ENCODE data around the gene AQP11.
"Not testable (repeated sequence)": the region's sequence is repeated elsewhere in the genome, so short reads cannot be mapped to it uniquely, and the experiment has no call there.

Gene AQP11

GRCh38 chr11:77589521-77590193 lies at the start of gene AQP11:
AQP11 (plus strand) TSS chr11:77589953; CDS start chr11:77589993, 40 bp downstream.
- peak; percentile 81 for DNase-seq

GRCh38 chr11:77542296-77542695 lies 47.5 kb upstream of the AQP11 start:
- no peak for DNase-seq

- no peak for DNase-seq
These were observed 42.5 kb upstream of the AQP11 start for GRCh38 chr11:77547047-77547836.

- DNase-seq: no peak
These were observed 41.7 kb upstream of the AQP11 start for GRCh38 chr11:77547863-77548551.

DNA sequence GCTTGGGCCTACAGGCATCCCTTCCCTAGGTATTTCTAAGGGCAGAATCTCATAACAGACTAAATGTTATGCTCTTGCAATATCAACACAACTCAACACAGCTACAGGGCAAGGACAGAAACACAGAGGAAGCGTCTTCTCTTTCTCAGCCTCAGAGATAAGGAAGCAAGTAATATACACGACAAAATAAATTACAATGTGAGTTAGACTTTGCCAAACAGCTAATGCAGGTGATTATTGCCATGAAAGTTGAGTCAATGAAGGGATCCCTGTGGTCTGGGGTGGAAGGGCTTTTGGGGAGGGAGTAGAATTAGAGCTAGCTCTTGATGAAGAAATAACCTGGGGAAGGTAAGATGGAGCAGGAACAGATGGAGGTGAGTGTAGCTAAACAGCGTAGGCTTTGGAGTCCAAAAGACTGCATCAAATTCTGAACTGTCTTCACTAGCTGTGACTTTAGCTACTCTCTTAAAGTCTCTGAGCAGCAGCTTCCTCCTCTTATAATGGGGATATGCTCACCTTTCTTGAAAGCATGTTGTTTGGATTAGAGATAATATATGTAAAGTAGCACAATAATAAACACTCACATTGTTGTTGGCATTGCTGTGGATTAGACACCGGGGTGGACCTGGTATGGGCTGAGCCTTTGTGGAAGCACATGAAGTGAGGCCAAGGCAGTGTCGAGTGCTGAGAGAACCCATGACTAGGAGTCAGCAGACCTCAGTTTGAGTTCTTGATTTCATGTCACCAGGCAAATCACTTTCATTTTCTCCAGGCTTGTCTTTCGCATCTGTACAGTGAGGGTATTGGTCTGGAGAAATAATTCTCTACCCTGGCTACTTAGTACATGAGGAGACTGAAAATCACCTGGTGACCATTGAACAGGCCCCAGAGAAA lies 41.0 kb upstream of the AQP11 start:
- DNase-seq: no peak

DNA sequence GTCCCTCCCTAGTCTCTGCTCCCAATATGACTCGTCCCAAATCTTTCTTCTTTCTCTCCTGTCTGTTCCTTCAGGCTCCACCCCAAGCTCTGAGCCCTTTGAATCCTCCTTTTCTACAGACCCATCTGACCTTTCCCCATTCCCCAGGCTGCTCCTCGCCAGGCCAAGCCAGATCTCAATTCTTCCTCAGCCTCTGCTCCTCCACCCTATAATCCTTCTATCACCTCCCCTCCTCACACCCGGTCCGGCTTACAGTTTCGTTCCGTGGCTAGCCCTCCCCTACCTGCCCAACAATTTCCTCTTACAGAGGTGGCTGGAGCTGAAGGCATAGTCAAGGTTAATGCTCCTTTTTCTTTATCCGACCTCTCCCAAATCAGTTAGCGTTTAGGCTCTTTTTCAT lies 38.3 kb upstream of the AQP11 start:
- not testable (repeated sequence) for DNase-seq

DNA sequence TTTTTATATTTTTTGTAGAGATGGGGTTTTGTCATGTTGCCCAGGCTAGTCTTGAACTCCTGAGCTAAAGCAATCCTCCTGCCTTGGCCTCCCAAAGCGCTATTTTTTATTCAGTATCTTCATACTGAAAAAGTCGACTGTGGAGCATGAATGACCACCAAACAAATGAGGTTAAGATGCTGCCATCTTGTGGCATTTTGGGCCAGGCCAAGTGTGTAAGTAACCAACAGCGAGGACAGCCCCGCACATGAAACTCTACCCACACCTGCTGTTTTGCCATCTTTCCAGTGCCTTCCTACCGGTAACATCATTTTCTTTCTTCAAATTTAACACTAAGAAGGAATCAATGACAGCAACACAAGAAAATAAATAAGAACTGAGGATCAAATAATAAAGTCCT lies 32.2 kb upstream of the AQP11 start:
- DNase-seq: no peak

DNA sequence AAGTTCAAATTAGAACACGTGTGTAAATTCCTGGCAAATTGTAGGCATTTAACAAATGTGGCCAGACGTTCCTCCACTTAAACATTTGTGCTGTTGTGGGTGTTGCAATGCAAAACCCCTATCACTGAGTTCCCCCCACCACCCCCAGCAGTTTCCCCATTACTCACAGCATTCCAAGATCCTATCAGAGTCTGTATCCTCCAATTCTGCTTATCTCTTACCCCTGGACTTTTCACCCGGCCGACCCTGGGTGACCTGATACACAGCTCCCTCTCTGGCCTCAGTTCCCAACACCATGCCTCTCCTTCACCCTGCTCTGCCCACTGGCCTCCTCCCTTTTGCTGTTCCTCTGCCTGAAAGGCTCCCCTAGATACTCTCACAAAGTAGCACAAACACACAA lies 31.4 kb upstream of the AQP11 start:
- DNase-seq: no peak

GRCh38 chr11:77559686-77560401 lies 29.9 kb upstream of the AQP11 start:
- DNase-seq: no peak

DNA sequence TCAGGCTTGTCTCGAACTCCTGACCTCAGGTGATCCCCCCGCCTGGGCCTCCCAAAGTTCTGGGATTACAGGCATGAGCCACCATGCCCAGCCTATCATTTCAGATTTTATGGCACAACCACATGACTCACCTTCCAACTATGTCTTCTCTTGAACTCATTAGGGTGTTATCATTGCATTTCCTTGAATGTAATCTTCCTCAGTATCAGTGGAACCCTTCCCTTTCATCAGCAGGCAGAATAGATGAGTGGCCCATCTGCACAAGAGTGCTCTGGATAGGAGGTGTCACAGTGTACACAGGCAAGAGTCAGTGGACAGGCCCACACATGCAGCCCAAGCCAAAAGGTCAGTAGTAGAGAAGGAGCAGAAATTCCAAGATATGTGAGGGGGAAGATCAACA lies 29.1 kb upstream of the AQP11 start:
- no peak for DNase-seq

DNA sequence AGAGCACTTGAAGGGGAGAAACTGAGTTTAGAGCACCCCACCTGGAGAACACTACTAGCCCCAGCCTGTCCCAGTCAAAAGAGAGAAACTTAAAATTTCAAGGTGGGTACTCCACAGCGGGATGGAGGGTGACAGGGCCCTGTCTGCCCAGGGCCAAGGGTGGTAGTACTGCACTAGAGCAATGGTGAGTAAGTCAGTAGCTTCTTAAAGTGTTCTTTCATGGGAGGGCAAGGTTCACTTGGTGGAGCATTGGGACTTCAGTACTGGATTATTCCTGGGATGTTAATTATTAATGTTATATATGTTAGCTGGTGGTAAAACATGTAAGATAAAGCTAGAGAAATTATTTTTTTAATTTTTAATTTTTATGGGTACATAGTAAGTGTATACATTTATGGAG lies 28.5 kb upstream of the AQP11 start:
- DNase-seq: no peak

DNA sequence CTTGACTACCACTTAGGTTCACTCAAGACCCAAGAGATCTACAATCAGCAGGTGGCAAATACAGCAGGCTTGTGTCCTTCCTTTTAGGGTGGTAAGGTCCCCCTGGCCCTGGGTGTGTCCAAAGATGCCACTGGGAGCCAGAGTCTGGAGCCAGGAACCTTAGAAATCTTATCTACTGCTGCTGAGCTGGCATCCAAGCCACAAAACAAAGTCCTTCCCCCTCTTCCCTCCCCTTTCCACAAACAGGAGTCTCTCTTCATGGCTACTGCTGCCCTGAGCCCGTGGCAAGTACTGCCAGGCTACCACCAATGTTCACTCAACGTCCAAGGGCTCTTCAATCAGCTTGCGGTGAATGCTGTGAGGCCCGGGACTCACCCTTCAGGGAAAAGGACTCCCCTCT lies 21.4 kb upstream of the AQP11 start:
- DNase-seq: no peak

DNA sequence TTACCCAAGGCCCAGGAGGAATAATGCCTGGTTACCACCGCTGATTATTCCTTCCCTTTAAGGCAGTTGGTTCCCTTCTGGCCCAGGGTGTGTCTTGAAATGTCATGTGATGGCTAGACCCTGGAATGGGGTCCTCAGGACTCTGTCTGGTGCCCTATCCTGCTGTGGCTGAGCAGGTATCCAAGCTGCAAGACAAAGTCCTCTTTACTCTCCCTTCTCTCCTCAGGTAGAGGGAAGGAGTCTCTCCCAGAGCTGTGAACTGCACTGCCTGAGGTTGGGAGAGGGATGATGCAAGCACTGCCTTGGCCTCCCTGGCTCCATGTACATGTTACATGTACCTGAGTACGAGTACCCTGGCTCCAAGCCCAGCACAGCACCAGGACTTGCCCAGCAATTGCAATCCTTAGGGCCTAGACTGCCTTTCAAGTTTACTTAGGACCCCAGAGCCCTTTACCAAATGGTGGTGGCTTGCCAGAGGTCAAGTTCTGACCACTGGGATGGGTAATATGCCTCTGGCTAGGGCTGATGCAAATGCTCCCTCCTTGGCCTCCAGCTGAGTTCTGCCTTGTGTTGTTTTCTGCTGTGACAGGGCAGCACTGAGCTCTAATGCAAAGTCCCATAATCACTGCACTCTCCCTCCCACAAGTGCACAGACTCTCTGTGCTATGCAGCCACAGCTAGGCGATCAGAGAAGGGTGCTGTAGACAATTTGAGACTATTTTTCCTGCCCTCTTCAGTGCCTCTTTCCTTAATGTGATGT lies 20.7 kb upstream of the AQP11 start:
- no peak for DNase-seq

GRCh38 chr11:77569676-77570070 lies 20.1 kb upstream of the AQP11 start:
- no peak for DNase-seq

DNA sequence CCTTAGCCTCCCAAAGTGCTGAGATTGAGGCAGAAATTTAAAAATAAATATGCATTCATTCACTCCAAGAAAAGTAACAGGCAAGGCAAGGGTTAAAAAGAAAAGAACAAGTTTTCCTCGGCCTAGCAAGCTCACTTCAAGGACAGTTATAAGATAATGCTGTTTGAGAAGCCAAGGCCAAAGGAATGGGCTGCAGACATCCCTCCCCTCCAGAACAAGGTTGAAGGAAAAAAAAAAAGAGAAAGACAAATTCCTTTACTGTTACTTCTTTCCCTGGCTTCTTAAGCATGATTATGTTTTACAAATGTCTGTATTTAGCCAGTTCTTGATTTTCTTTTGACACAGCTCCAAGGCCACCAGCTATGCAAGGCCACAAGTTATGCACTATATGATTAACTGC lies 18.9 kb upstream of the AQP11 start:
- DNase-seq: not testable (repeated sequence)

- DNase-seq: not testable (repeated sequence)
These were observed 14.3 kb upstream of the AQP11 start for GRCh38 chr11:77575428-77575827.

GRCh38 chr11:77580712-77581337 lies 8.9 kb upstream of the AQP11 start:
- DNase-seq: no peak

DNA sequence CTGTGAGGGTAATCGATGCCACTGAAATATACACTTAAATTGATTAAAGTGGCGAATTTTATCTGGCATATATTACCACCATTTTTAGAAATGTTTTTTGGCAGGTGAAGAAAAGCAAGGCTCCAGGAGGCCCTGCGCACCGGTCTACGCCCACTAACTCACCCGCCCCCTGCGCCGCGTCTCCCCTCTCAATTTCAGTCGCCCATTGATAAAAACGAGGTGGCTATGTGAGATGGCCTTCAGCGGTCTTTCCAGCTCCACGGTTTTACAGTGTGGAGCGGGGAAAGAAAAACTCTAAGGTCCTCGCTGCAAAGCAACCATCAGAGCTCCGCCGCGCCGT lies 602 bp upstream of the AQP11 start:
- no peak for DNase-seq

DNA sequence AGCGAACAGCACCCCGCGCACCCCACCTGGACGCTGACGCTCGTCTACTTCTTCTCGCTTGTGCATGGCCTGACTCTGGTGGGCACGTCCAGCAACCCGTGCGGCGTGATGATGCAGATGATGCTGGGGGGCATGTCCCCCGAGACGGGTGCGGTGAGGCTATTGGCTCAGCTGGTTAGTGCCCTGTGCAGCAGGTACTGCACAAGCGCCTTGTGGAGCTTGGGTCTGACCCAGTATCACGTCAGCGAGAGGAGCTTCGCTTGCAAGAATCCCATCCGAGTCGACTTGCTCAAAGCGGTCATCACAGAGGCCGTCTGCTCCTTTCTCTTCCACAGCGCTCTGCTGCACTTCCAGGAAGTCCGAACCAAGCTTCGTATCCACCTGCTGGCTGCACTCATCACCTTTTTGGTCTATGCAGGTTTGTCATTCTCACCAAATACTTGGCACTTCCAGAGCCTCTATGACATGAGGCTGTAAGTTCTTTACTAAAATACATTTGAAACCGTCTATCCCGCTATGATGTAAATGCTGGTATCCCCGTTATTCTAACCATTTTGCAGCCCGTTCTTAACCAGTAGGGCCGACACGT lies 535 bp downstream of the AQP11 start:
- peak; percentile 49 for DNase-seq

DNA sequence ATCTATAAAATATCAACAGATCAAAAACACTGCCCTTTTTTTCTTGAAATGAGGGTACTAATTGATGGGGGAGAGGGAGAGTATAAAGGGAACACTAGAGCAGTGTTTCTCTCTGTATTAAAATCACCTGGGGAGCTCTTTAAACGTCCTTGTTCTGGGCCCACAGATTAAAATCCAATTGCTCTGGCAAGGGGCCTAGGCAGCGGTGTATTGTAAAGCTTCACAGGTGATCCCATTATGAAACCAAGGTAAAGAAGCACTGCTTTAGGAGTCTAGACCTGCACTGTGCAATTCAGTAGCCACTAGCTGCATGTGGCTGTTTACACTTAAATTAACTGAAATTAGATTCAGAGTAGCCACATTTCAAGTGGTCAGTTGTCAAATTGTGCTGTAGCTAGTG lies 3.0 kb downstream of the AQP11 start:
- DNase-seq: no peak

DNA sequence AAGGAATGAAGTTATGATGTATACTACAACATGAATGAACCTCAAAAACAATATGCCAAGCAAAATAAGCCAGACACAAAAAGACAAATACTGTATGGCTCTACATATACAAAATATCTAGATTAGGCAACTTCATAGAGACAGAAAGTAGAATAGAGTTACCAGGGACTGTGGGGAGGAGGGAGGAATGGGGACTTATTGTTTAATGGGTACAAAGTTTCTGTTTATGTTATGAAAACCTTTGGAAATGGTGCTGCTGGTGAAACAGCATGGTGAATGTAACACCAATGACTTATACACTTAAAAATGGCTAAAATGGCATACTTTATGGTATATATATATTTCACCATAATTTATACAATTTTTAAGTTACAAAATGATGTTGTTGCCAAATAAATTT lies 4.1 kb downstream of the AQP11 start:
- DNase-seq: no peak
